Stimulated activated CD4-positive, alpha-beta T cell treated with anti-CD3 and anti-CD28 coated beads, Interleukin-2, amount 100 ng/mL, for 24 hours (primary cell): ENCODE measurements around the gene ARG1.

ENCODE experiments used
- DNase-seq, 2 donors: peaks; one replicate each; pipeline ENCODE4 v3.0.0-alpha.2; 2020

The ARG1 gene

DNA sequence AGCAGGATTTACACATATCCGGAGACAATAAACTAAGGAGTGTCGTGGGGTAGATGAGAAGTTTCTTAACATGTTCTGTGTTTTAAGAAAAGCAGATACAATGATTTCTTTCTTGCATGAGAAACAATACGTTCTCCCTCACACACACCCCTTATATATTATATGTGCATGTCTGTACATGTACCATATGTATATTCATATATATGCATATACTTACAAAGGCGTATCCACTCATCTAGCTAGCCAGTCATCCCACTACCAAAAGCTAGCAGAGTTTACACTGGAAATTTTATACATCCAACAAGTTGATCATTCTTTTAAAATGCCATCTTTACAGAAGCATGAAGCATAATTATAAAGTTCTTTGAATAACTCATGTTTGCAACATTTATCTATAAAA lies 14.9 kb downstream of the ARG1 start:
- DNase-seq: no peak

DNA sequence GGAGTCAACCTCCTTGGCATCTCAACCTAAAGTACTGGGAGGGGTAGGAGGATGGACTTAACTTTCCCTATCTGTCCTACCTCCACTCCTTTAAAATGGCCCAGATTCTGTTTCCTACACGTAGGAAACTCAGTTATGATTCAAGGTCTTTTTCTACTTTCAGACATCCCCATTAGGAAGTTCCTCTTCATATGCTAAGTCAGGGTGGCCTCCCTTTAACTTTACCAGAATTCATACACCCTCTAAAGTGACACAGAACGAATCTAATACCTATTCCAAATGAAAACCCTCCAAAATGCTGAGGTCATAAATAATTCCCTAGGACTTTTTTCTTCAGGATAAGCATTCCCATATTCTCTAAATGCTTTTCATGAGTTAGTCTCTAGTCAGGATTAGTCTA lies 15.6 kb downstream of the ARG1 start:
- DNase-seq: no peak

DNA sequence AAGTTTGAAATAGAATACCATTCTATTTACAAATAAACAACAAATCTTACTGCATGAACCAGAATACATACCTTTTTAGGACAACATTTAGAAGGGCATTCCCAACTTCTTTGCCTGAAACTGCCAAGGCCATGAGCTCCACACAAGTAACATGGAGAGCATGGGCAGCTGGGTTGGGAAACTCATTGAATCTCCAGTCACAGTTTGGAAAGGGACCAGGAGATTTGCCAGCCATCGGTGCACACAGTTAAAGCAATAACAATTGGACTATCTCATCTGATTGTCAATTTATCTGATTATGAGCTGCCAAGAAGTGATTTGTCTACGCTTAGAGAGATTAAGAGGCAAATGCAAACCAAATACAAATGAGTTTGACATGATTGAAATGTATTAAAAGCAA lies 19.9 kb downstream of the ARG1 start:
- no peak for DNase-seq

DNA sequence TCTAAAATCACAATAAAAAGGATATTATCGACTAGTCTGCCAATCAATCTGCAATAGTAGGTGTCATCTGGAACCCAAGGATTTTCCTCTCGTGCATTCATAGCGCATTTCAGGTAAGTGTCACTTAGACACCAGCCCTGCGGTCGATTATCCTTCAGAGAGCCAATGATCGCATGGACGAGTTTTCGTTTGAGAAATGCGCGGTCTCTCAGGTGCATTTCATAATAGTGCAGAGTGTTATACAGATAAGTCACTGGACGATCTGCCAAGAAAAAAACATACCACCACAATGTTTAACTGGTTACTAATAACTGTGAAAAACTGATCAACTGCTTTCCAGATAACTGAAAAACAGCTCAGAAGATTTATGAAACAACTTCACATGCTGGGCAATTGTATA lies 21.0 kb downstream of the ARG1 start:
- no peak for DNase-seq

DNA sequence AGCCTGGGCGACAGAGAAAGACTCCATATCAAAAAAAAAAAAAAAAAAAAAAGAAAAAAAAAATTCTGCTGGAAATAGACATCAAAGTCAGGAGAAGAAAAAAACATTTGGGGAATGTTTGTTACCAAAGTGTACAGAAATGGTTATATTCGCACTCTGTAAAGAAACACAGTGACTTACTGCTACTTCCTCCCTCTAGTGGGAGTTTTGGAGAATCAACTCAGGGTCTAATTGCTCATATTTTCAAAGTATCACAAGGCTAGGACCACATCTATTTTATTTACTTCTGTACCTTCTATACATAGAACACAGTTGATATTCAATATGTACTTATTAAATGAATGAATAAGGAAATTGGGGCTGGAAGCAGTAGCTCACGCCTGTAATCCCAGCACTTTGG lies 24.4 kb downstream of the ARG1 start:
- no peak for DNase-seq

DNA sequence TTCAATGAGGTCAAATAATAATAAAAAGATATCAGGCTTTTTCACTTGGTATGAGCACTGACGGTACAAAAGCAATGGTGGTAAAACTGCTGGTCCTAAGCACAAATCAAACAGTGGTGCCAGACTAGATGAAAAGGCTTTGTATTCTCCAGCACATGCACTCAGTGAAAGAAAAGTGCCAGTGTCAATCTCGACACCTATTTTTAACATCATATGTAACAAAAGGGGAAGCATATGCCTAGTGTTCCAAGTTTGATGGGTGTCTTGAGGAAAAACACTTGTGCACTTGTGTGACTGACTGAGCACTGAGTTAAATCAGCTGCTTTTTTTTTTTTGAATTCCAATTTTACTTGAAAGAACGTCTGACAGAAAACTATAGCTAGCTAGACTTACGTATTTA lies 27.7 kb downstream of the ARG1 start:
- DNase-seq: no peak

DNA sequence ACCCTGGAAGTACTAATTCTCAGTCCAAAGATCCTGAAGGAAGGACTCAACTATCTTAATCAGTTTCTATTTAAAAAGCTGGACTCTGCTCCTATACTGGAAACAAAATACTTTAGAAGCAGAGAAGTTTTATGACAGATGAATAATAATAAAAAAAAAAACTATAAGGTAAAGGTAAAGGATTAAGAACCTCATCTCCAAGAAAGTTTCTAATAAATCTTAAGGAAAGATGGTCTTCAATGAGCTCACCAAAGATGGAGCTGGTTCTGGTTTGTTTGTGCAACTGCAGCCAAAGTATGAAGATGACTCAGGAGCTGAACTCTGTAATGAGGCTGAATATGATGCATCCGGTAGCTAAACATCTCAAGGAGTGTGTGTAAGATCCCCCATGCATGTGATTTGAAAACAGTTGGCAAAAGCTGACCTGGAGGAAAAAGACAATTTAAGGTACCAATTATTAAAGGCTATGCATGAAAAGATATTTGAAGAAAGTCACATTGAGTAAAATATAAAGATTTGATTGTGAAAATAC lies 29.8 kb downstream of the ARG1 start:
- DNase-seq: no peak

DNA sequence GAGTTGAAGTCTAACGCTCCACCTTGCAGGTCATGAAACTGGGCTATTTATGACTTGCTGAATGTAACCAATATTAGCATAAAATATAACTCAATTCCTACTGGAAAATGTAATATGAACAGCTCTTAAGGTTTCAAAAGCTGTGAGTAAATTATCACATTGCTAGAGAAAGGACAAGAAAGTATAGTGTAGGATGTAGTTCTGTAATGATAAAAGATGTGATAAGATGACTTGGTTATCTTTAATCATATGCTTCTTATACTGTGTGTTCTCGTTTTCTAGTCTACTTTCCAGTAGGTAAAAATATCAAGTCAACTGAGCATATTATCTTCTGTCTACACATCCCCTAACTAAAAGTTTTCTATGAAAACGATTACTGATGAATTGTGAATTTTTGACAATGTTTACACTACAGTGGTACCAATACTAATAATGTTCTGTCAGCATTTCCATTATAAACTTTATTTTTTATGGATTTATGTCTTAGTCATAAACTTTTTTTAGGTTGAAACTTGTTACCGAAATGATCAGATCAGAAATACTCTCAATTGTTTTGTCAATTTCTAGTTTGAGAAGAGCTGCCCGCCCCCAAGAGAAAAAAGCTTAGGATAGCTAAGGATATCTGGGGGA lies 40.4 kb downstream of the ARG1 start:
- DNase-seq: no peak

DNA sequence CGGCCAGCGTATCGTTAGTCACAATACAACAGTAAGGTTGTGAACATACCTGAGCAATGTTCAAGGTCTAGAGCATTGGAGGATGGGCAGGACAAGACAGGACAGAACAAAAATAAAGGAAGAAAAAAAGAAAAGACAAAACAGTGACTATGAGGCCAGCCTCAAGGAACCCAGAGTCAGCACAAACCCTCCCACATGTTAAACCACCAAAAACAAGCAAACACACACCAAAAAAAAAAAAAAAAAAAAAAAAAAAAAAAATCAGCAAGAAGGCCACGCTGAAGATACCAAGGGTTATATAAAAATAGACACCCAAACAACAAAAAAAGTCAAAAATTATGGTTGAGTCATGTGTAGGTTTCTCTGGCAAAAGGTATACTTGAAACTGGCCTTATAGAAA lies 42.2 kb downstream of the ARG1 start:
- DNase-seq: no peak

DNA sequence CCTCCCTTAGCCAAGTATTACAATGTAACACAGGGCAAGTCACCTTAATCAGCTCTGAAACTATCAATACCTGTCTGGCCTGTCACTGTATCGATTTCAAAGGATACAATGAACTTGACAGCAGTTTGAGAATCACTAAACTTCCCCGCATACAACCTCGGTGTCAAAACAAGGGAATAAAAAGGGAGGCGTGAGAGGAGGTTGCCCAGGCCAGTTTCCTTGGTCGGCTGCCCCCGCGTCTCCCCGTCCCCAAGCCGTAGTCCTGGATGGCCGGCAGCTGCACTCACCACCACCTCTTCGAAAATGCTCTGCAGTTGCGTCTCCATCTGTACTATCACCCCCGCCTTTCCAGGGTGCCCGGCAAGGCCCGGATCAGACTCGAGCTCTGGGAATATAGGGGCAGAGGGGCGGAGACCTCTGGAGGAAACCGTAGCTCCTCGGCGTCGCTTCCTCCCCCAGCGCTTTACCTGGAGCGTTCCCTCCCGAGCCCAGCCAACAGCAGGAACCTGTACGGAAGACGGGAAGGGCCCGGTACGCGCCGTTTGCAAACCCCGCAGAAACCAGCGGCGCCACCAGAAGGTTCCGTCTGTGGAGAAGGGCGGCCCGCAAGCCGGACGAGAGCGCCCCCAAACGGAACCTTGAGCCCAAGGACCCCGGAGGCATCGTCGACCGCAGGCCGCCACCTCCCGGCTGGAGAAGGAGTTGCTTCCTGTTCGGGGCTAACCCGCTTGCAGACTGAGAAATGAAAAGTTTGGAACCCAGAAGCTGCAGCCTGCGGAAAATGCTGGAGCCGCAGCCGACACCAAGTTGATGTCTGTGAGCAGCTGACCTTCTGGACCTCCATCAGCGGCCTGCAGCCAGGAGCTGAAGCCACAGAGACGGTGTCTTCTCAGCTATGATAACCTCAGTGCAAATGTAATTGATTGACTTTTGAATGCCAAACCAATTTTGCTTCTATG lies 55.0 kb downstream of the ARG1 start, which contains the start of gene MED23:
MED23 (minus strand) TSS at position 519 of the 959 bp plus-strand sequence; CDS start at position 326, 193 bp downstream.
- DNase-seq: peak; percentile 97 to 98

DNA sequence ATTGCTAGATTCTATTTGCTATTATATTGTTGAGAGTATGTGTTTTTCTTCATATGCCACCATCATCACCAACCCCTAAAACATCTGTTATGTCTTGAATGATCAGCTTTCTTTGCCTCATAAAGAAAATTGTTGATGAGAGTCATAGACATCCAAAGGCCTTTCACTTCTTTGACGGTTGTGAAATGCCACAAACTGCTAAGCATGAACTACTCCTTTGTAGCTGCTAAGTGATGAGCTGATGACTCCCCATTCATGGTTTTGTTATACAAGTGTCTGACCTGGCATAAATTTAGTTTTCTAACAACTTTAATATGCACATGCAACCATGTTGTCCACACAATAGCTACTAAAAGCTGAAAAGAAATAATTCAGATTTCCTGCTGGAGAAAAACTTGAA lies 55.7 kb downstream of the ARG1 start:
- DNase-seq: no peak

DNA sequence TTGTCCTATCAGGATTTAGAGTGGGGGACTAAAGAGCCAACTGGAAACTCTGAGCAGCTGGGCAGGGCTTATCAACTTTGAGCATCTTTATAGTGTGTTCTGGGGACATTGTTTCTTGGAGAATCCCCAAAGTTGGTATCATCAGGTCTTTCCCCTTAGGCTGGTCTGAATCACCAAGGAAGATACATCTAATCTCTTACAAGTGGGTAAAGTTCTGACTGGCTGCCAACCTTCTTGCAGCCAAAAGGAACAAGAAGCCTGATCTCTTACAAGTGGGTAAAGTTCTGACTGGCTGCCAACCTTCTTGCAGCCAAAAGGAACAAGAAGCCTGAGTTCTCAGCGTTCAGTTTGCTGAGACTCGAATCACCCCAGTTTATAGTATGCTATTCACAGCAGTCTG lies 56.6 kb downstream of the ARG1 start:
- no peak for DNase-seq

DNA sequence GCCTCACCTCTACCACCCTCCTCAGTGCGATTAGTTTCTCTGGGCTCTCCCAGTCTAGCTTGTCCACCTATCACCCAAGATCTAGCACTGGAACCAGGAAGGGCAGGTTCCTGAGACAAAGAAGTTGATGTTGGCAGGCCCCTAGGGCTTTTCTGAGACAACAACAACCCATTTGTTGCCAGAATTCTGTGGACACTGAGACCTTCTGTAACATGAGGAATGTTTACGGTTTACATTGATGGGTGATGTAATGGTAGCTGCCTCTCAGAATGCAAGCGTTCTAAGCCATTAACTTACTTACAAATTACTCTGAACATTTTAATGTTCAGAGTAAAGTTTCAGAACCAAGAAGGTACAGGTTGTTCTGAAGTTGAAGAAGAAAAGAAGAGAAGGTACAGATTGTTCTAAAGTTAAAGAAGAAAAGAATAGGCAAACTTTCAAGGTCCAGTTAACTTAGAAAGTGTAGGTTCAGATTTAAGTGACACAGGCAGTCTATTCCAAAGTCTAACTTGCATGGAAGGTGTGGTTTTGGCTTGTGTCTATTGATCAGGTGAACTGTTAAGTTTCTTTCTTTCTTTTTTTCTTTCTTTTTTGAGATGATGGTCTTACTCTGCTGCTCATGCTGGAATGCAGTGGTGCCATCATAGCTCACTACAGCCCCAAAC lies 58.7 kb downstream of the ARG1 start:
- DNase-seq: no peak
